SH-SY5Y (cell line): ENCODE measurements around the gene STAB1.

Source experiments
- GATA2 ChIP-seq: IDR thresholded peaks from 2 replicates; pipeline ENCODE4 v1.6.1; 2011; ENCODE audit warnings: mild to moderate bottlenecking, low read depth, low read length
- GATA3 ChIP-seq: IDR thresholded peaks from 2 replicates; pipeline ENCODE4 v1.6.1; 2011; ENCODE audit warnings: low read depth, mild to moderate bottlenecking, low read length, moderate library complexity

- TF ChIP-seq GATA2 (no peak), GATA3 (no peak)
Observed at GRCh38 chr3:52561028-52561747, 66.0 kb downstream of the STAB1 start.
